EH (cell line): Measurements from ENCODE around the gene DPF1.

Experiments
- DNase-seq: peaks from one replicate; pipeline ENCODE4 v3.0.0-alpha.2; 2015; ENCODE audit warnings: low read depth

DPF1 gene

DNA sequence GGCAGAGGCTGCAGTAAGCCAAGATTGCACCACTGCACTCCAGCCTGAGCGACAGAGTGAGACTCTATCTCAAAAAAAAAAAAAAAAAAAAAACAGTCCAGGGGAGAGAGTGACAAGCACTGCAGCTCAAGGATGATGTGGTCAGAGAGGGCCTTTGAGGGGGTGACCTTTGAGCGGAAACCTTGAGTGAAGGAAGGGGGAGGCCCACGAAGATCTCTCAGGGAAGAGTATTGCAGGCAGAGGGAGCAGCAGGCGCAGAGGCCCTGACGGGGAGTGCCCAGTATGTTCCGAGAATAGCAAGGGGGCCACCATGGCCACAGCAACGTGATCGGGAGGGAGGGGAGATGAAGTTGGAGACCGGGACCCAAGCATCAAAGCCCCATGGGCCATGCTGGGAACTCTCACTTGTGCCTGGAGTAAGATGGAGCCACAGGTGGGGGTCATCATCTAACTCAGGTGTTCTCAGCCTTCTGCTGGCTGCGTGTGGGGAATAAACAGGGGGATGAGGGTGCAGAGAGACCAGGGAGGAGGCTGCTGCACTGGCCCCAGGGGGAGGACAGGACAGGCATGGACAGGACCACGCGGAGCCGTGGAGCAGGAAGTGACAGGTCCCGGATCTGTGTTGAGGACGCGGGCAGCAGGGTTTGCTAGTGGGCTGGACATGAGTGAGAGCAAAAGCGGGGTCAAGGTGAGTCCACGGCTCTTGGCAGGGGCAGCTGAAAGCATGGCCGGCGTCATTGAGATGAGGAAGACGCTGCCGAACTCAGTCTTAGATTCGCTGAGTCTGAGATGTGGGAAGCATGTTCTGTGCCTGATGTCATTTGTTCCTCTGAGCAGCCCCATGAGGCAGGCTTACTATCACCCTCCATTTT is 60.4 kb downstream of the DPF1 start:
- no peak for DNase-seq

DNA sequence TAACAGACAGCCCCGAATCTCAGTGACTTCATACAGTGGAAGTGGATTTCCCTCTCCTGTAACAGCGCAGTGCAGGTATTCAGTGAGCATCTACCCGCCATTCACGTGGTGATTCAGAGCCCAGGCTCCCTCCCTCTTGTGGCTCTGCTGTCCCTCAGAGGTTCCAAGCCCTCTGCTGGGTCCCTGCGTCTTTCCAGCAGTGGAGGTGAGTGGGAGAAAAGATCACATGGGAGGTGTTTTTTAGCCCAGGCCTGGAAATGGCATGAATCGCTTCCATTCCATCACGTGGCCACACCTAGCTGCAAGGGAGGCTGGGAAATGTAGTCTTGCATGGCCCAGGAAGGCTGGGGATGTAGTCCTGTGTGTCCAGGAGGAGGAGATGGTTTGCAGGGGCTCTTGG is 61.4 kb downstream of the DPF1 start:
- no peak for DNase-seq

DNA sequence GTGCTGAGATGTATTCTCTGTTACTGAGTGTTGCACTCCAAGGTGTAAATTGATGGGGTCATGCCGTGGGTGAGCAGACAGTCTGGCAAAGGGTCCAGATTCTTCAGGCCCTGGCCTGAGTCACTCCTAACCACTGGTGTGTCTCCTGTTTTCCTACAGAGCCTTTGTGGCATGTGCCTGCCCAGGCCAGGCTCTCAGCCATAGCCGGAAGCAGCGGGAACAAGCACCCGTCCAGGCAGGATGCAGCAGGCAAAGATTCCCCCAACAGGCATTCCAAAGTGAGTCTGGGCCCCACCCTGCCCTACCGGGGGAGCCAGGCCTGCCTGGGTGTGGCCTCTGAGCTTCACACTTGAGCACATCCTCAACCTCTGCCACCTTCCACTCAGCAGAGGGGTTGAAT is 61.9 kb downstream of the DPF1 start:
- DNase-seq: no peak
